GM13977 (cell line): ENCODE measurements around the gene OR52E5.

ENCODE experiments used
- DNase-seq: peaks from one replicate; pipeline ENCODE4 v3.0.0; 2012; ENCODE audit warnings: low spot score
- in situ Hi-C: fragments of 300-500 bp; cut with MboI; formaldehyde crosslinking; loops from one replicate; pipeline ENCODE4 v1.12.0; 2022; ENCODE audit warnings: low sequenced_read_pairs, low pct_unique_long_range_greater_than_20kb, mixed read lengths, inconsistent platforms; ENCODE audit not compliant: unreplicated experiment
- TF ChIP-seq, protein P1 (sequence below): IDR thresholded peaks from 2 replicates; pipeline ENCODE4 v1.5.1; 2012; ENCODE audit warnings: mild to moderate bottlenecking, control low read depth; ENCODE audit not compliant: insufficient read depth; ENCODE audit errors: extremely low read depth, missing control alignments

The OR52E5 gene

DNA sequence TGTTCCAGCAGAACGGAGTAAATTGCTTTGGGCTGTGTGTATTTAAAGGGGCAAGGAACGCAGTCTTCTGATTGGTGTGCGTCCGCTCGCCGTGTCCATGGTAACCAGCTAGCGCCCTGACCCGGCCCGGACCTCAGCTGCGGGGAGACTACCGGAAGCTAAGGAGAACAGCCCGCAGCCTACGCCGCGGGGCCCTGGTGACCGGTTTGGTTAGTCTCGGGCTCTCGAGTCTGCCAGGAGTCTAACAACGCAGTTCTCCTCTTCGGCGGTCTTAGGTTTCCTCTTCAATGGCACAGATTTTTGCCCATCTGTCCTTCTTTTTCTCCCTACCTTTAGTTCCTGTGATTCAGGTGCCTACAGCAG is 45.6 kb downstream of the OR52E5 start:
- in situ Hi-C loops = no loop called here
- no peak for DNase-seq
- TF ChIP-seq, protein P1, sequence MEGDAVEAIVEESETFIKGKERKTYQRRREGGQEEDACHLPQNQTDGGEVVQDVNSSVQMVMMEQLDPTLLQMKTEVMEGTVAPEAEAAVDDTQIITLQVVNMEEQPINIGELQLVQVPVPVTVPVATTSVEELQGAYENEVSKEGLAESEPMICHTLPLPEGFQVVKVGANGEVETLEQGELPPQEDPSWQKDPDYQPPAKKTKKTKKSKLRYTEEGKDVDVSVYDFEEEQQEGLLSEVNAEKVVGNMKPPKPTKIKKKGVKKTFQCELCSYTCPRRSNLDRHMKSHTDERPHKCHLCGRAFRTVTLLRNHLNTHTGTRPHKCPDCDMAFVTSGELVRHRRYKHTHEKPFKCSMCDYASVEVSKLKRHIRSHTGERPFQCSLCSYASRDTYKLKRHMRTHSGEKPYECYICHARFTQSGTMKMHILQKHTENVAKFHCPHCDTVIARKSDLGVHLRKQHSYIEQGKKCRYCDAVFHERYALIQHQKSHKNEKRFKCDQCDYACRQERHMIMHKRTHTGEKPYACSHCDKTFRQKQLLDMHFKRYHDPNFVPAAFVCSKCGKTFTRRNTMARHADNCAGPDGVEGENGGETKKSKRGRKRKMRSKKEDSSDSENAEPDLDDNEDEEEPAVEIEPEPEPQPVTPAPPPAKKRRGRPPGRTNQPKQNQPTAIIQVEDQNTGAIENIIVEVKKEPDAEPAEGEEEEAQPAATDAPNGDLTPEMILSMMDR = no peak

DNA sequence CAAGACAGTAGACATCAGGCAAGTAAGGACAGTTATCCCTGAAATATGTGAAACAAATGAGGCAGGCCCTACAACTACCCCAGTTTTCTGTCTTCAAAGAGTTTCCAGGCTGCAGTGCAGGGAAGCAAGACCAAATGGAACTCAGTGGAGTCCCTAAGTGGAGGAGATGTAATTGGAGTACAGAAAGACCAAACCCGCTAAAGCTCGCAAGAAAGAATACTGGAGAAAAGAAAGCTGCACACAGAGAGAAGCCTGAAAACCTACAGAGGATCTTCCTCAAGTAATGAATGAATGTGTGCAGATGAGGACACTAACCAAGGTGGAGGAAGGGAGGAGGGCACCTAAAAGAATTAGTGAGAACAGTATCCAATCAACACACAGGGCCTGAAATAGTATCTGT is 47.7 kb downstream of the OR52E5 start:
- TF ChIP-seq, protein P1 = no peak
- no peak for DNase-seq
- in situ Hi-C loops = no loop called here

DNA sequence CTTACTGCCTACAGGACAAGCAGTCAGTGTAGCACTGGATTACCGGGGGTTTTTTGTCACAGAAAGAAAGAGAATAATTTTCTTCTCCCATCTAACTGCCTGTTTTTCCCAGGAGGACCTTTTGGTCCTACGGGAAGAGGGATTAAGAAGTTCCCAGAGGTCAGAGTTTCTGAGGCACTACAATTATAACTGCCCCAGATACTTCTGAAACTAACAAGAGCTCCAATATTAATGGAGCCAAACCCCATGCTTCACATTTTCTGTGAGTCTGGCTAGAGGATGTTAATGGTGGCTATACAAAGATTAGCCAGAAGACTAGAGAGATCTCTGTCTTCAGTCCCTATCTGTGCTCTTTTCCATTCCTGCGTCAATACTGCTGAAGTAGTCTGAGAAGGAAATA is 48.9 kb downstream of the OR52E5 start, which contains the start of gene OR56A3:
OR56A3 (plus strand) TSS at position 301 of the 400 bp plus-strand sequence. CDS start 5,096 bp downstream, outside the sequence.
- in situ Hi-C loops = no loop called here
- no peak for DNase-seq
- TF ChIP-seq, protein P1 = no peak
